IPS-15b (cell line): ENCODE results near the gene TNFRSF1A.

Experiments used
- H3K27me3 ChIP-seq: one replicate; pipeline ENCODE4 v1.6.1; 2013; ENCODE audit warnings: low read length; ENCODE audit not compliant: control insufficient read depth, insufficient read depth
- H3K36me3 ChIP-seq: one replicate; pipeline ENCODE4 v1.6.1; 2013; ENCODE audit warnings: low read length; ENCODE audit not compliant: control insufficient read depth, insufficient read depth
- H3K4me1 ChIP-seq: one replicate; pipeline ENCODE4 v1.6.1; 2013; ENCODE audit warnings: mild to moderate bottlenecking, low read length; ENCODE audit not compliant: control insufficient read depth, insufficient read depth
- H3K4me3 ChIP-seq: one replicate; pipeline ENCODE4 v1.5.1; 2013; ENCODE audit warnings: low read depth, low read length
- H3K9ac ChIP-seq: one replicate; pipeline ENCODE4 v1.6.1; 2013; ENCODE audit warnings: low read depth, mild to moderate bottlenecking, low read length
- H3K9me3 ChIP-seq: one replicate; pipeline ENCODE4 v1.6.1; 2013; ENCODE audit warnings: mild to moderate bottlenecking, low read length; ENCODE audit not compliant: control insufficient read depth, insufficient read depth

TNFRSF1A gene

DNA sequence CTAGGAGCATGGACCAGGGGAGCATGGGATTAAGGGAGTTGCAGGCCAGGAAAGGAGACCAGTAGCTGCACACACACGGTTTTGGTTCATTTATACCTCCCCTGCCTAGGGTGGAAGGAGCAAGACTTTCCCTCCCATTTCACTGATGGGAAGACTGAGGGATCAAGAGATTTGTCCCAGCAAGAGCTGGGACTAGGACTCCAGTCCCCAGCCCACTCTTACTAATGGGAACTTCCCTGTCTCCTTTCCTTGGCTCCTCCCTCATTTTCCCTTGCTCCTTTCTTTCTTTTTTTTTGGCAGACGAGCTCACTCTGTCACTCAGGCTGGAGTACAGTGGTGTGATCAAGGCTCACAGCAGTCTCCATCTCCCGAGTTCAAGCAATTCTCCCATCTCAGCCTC lies 20.5 kb upstream of the TNFRSF1A start:
- Histone ChIP-seq H3K27me3 (no peaks in the 10 kb centered on the region), H3K4me1 (no peaks in the 10 kb centered on the region), H3K9ac (no peak overlapping the region), H3K36me3 (peaks cover 25% of the 10 kb centered on the region), H3K9me3 (no peaks in the 10 kb centered on the region), H3K4me3 (no peak overlapping the region)

DNA sequence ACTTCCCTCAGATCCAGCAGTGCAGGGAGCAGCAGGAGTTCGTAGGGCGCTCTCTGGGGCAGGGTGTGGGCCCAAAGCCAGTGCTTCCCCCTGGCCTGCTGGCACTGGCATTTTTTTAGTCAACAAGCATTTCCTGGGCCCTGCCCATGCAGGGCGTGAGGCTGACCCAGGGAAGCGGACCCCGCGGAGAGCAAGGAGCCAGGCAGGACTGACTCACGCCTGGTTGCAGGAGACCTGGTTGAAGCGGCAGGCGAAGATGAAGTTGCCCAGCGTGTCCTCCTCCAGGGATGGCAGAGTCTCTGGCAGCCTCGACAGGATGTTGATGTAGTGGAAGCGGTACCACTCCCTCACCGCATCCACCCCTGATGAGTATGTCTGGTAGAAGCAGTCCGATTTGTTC lies 20.0 kb upstream of the TNFRSF1A start:
- Histone ChIP-seq H3K36me3 (peaks cover 26% of the 10 kb centered on the region), H3K4me3 (no peak overlapping the region), H3K27me3 (no peaks in the 10 kb centered on the region), H3K9me3 (no peaks in the 10 kb centered on the region), H3K9ac (no peak overlapping the region), H3K4me1 (no peaks in the 10 kb centered on the region)

DNA sequence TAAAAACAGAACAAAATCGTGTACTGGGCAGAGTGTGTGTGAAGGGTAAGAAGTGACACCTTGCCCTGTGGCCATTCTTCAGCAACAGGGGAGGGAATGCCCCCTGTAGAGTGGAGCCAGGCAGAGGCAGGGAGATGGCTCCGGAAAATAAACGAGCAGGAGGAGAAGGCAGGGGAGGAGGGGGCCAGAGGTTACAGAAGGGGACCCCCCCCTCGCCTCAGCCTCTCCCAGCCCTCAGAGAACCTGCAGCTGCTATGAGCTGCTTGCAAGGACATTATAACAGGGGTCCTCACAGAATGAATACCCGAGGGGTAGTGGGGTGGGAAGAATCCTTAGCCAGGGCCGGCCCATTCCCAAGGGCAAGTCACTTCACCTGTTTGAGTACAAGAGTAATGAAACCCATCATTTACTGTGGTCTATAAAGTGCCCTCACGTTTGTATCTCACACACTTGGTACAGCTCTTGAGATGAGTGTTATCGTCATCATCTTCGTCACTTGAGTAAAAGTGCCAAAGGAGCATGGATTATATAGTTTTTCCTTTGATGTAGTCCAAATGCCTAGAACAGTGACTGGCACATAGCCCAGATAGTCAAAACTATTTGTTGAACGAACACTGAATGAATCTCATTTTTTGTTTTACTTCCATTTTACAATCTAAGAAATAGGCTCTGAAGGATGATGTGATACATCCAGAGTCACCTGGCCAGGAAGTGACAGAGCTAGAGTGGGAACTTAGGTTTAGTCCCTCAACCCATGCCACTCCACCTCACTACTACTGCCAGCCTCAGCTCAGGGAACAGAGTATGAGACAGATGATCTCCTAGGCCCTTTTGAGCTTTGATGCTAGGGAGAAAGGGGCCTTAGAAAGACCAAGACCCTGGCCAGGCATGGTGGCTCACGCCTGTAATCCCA lies 19.0 kb upstream of the TNFRSF1A start:
- Histone ChIP-seq H3K27me3 (no peaks in the 10 kb centered on the region), H3K4me3 (no peak overlapping the region), H3K9me3 (no peaks in the 10 kb centered on the region), H3K4me1 (no peaks in the 10 kb centered on the region), H3K36me3 (peaks cover 27% of the 10 kb centered on the region), H3K9ac (no peak overlapping the region)

DNA sequence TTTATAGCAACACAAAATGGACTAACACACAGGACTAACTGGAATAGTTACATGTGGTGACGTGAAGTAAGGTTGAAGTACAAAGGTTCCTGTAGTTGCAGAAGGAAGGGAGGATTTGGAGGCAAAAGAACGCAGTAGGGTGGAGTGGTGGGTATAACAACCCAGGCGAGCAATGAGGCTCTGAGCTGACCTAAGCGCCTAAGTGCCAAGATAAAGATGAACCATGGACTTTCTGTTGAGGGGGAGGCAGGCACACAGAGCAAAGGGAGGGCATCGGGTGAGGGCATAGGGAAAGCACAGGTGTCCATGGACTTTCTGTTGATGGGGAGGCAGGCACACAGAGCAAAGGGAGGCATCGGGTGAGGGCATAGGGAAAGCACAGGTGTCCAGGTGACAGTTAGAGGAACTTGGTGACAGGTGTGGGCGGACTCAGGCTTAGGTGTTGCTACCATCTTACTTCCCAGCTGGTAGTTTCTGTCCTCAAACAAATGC lies 18.2 kb upstream of the TNFRSF1A start:
- no peak overlapping the region for H3K4me3 ChIP-seq
- no peaks in the 10 kb centered on the region for H3K27me3 ChIP-seq
- no peaks in the 10 kb centered on the region for H3K4me1 ChIP-seq
- H3K9me3 ChIP-seq, result no peaks in the 10 kb centered on the region
- H3K9ac ChIP-seq, result no peak overlapping the region
- peaks cover 28% of the 10 kb centered on the region for H3K36me3 ChIP-seq

DNA sequence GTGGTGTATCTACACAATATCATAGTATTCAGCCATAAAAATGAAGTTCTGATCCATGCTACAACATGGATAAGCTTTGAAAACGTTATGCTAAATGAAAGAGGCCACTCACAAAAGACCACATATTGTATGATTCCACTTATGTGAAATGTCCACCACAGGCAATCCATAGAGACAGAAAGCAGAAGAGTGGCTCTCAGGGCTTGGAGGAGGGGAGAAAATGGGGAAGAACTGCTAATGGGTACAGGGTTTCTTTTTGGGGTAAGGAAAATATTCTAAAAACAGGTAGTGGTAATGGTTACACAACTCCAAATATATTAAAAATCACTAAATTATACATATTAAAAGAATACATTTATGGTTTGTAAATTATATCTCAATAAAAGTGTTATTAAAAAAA lies 17.0 kb upstream of the TNFRSF1A start:
- peaks cover 37% of the 10 kb centered on the region for H3K36me3 ChIP-seq
- no peak overlapping the region for H3K4me3 ChIP-seq
- H3K9me3 ChIP-seq, result no peaks in the 10 kb centered on the region
- H3K27me3 ChIP-seq, result no peaks in the 10 kb centered on the region
- no peak overlapping the region for H3K9ac ChIP-seq
- no peaks in the 10 kb centered on the region for H3K4me1 ChIP-seq

DNA sequence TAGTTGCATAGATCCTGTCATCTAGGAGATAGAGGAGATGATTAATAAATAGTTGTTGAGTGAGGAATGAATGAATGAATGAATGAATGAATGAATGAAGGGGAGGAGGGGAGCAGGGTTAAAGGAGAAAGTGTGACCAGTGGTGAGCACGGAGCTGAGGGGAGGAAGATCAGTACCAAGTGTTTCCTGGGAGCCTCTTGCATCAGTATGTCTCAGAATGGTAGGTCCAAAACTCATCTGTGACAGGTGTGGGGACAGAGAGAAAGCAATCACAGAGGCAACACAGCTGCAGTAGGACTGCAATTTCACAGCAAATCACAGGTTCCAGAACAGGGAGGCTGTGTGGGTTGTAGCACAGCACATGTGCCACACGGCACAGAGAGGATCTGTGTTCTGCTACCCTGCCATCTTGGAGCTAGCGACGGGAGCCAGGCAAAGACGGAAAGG lies 14.5 kb upstream of the TNFRSF1A start:
- no peak overlapping the region for H3K9ac ChIP-seq
- peaks cover 33% of the 10 kb centered on the region for H3K36me3 ChIP-seq

DNA sequence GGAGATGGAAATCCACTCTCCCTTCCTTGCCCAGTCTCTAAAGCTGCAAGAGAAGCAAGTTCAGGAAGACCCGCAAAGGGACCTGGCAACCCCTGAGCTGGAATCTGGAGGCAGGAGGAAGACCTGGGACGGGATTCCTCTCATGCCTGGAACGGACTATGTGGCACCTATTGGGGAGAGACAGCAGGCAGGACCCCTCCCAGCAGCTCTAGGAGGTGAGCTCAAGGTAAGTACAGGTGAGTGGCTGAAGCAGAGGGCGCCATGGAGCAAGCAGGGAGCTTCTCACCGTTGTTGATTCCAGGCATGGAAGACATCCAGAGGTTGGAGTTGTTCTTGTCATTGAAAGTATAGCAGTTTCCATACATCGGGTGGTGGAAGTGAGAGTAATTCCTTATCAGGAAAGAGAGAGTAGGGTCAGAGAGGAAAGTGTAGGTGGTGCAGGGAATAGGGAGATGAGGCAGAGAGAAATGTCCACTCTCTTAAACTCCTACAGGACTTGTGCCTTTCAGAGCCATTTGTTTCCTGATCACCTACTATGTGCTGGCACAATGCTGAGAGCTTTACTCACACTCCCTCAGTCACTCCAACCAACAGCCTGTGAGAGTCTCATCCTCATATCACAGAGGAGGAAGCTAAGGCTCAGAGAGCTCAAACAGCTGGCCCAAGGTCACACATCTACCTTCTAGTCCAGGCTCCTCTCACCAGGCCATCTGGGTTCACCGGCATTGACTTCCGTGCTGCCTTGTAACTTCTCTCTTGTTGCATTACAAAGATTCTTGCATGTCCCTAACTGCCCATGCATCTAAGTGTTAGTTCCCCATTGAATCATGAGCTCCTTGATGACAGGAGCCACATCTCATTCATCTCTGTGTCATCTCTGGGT lies 13.9 kb upstream of the TNFRSF1A start:
- Histone ChIP-seq H3K36me3 (peaks cover 32% of the 10 kb centered on the region), H3K4me1 (no peaks in the 10 kb centered on the region), H3K9ac (no peak overlapping the region), H3K4me3 (no peak overlapping the region), H3K9me3 (no peaks in the 10 kb centered on the region), H3K27me3 (no peaks in the 10 kb centered on the region)

More for the DNA sequence above, 14.5 kb upstream of the TNFRSF1A start:
- H3K27me3 ChIP-seq, result no peaks in the 10 kb centered on the region
- H3K4me1 ChIP-seq, result no peaks in the 10 kb centered on the region
- no peak overlapping the region for H3K4me3 ChIP-seq
- no peaks in the 10 kb centered on the region for H3K9me3 ChIP-seq

DNA sequence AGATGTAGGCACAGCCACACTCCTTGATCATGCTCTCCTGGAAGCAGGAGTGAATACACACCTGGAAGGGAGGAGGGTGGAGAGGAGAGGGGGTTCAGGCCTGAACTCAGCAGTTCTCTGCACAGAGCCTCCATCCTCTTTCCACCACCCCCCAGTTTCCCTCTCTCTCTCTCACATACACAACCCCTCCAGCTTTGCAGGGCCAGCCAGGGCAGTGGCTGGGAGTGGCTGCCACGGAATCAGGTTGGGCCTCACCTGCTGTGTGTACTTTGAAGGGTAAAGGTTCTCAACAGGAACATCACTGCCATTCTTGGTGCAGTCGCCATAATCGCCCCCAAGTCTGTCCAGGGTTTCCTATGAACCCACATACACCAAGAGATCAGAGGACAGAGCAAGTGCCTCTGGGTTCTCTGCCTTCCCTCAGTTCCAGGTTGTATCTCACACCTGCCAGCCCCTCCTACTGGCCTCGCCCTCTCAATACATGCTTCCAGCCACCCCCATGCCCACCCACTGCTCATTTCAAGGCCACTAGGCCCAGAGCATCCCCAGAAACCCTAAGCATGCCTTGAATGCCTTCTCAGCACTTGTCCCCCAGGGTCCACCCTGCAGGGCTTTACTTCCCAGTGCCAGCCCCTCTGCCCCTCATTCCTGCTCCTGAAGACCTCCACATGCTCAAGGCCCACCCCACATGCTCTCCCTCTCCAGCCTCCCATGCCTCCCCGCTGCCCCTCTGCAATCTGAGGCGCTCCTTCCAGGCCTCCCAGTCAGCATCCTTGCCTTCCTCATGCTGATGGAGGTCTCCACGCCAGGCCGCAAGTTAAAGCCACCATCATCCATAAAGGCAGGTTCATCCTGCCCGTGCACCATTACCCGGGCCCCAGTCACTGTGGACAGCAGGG lies 12.9 kb upstream of the TNFRSF1A start:
- Histone ChIP-seq H3K9ac (no peak overlapping the region), H3K36me3 (peaks cover 25% of the 10 kb centered on the region), H3K4me3 (no peak overlapping the region), H3K27me3 (no peaks in the 10 kb centered on the region), H3K4me1 (no peaks in the 10 kb centered on the region), H3K9me3 (no peaks in the 10 kb centered on the region)

DNA sequence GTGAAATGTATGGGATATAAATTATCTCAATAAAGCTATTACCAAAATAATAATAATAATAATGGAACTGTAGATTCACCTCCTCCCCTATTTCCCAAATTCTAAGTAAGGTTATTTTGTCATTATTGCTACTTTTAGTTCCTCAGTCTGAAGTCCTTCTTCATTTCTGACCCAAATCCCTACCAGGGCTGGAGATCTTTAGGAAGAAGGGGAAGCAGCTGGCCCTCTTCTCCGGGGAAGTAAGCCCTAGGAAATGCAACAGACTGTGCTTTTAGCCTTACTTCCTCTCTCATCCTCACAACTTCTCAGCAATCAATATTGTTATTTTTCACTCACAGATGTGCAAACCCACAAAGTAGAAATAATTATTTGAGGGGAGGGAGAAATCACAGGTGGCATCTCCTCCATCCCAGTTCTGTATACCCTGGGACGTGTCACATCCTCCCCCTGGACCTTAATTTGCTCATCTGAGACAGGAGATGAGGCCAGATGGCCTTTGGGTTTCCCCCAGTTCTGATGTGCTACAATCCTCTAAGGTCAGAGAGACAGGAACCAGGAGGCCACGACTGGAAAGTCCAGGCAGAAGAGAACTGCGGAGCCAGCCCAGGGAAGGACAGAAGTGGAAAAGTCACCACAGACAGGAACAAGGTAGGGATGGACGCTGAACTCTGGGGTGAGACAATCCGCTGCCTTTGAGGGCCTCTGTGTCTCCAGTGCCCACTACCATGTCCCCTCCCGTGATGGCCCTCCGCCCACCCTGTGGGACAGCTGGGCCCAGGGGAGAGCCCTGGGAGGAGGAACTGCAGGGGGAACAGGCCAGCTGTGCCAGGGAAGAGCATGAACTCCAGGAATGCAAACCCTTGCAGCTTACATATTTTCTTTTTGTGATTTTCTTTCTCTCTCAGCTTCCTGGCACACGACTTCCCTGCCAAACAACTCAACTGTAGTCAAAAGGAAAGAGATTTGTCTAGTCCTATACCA lies 10.6 kb upstream of the TNFRSF1A start:
- H3K36me3 ChIP-seq, result peaks cover 40% of the 10 kb centered on the region

DNA sequence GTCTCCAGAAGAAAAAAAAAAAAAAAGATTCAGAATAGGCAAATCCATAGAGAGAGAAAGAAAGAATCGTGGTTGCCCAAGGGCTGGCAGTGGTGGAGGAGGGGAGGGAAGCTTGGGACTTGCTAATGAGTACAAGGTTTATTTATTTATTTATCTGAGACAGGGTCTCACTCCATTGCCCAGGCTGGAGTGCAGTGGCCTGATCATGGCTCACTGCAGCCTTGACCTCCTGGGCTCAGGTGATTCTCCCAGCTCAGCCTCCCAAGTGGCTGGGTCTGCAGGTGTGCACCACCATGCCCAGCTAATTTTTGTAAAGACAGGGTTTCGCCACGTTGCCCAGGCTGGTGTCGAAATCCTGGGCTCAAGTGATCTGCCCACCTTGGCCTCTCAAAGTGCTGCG lies 9.7 kb upstream of the TNFRSF1A start:
- Histone ChIP-seq H3K4me1 (no peaks in the 10 kb centered on the region), H3K4me3 (no peak overlapping the region), H3K9ac (no peak overlapping the region), H3K9me3 (no peaks in the 10 kb centered on the region), H3K27me3 (no peaks in the 10 kb centered on the region), H3K36me3 (peaks cover 37% of the 10 kb centered on the region)

More for the DNA sequence above, 10.6 kb upstream of the TNFRSF1A start:
- no peak overlapping the region for H3K4me3 ChIP-seq
- no peaks in the 10 kb centered on the region for H3K4me1 ChIP-seq
- no peaks in the 10 kb centered on the region for H3K9me3 ChIP-seq
- H3K9ac ChIP-seq, result peak overlapping the region; percentile 12
- H3K27me3 ChIP-seq, result no peaks in the 10 kb centered on the region
